ENCODE measurements around the gene TRIM32.

DNA sequence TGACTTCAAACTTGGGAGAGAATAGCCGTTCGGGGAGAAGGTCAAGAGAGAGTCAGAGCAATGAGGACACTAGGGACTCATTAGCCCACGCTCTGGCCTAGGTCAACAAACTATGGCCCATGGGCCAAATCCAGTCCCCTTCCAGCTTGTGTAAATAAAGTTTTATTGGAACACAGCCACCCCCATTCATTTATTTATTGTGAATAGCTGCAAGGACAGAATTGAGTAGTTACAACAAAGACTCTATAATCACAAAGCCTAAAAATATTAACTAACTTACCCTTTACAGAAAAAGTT, 33.1 kb upstream of the TRIM32 start:
- TF ChIP-seq CTCF (IDR thresholded peaks at IDR 0.05) (no peak), POLR2AphosphoS5 (IDR thresholded peaks at IDR 0.05; ENCODE audit: low read depth, low read length) (no peak)
